Stomach (tissue), 4 donors: ENCODE measurements around the gene DLG2.

Source experiments
- POLR2A ChIP-seq, 4 donors: fragments of 450-650 bp; IDR thresholded peaks; one replicate each; pipeline ENCODE4 v1.6.1; 2016; ENCODE audit warnings: antibody characterized with exemption in 4 of 4, control low read depth in 2 of 4, mild to moderate bottlenecking in 1 of 4, moderate library complexity in 1 of 4
- POLR2AphosphoS5 ChIP-seq, 3 donors: sonication (generic); formaldehyde crosslinking; IDR thresholded peaks; one replicate each; pipeline ENCODE4 v1.6.1; 2016; ENCODE audit warnings: antibody characterized with exemption in 3 of 3
- TF ChIP-seq, protein P1 (sequence below), 7 experiments: fragments of 450-650 bp in 4 of 7; fragments of 200-600 bp in 3 of 7; sonication (generic) in 3 of 7; IDR thresholded peaks; one replicate each; pipeline ENCODE4 v1.5.1; 2016 to 2019; ENCODE audit warnings: antibody characterized with exemption in 7 of 7, control low read depth in 2 of 7, mild to moderate bottlenecking in 1 of 7

DNA sequence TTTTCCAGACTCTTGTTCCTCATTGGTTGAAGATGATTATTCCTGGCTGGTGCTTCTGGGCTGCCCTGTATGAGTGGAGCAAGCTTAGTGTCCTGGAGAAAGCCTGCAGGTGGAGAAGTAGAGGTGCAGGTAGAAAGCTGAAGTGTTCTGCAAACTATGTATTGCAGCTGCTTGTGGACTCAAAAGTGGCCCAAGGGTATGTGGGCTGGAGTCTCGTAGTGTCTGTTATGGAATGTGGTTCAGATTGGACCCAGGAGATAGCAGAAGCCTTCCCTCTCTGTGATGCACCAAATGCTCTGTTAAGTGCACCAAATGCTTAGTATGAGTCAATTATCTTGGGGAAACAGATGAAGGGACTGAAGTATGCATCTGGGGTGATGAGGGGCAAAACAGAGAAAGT, 2218.2 kb downstream of the DLG2 start:
- TF ChIP-seq, protein P1, sequence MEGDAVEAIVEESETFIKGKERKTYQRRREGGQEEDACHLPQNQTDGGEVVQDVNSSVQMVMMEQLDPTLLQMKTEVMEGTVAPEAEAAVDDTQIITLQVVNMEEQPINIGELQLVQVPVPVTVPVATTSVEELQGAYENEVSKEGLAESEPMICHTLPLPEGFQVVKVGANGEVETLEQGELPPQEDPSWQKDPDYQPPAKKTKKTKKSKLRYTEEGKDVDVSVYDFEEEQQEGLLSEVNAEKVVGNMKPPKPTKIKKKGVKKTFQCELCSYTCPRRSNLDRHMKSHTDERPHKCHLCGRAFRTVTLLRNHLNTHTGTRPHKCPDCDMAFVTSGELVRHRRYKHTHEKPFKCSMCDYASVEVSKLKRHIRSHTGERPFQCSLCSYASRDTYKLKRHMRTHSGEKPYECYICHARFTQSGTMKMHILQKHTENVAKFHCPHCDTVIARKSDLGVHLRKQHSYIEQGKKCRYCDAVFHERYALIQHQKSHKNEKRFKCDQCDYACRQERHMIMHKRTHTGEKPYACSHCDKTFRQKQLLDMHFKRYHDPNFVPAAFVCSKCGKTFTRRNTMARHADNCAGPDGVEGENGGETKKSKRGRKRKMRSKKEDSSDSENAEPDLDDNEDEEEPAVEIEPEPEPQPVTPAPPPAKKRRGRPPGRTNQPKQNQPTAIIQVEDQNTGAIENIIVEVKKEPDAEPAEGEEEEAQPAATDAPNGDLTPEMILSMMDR (IDR thresholded peaks at IDR 0.05), result no peak
- TF ChIP-seq POLR2AphosphoS5 (IDR thresholded peaks at IDR 0.05) (no peak), POLR2A (IDR thresholded peaks at IDR 0.05) (no peak)
